NCI-H2107 treated with DMSO at 0.1 percent for 48 hours (cell line): ENCODE data around the gene PLCE1.
"Not testable (repeated sequence)": the region's sequence is repeated elsewhere in the genome, so short reads cannot be mapped to it uniquely, and the experiment has no call there.

Source experiments
- DNase-seq: peaks from one replicate; lab custom pipeline; 2025; ENCODE audit not compliant: unreplicated experiment; lab: John Stamatoyannopoulos, UW

Gene PLCE1

DNA sequence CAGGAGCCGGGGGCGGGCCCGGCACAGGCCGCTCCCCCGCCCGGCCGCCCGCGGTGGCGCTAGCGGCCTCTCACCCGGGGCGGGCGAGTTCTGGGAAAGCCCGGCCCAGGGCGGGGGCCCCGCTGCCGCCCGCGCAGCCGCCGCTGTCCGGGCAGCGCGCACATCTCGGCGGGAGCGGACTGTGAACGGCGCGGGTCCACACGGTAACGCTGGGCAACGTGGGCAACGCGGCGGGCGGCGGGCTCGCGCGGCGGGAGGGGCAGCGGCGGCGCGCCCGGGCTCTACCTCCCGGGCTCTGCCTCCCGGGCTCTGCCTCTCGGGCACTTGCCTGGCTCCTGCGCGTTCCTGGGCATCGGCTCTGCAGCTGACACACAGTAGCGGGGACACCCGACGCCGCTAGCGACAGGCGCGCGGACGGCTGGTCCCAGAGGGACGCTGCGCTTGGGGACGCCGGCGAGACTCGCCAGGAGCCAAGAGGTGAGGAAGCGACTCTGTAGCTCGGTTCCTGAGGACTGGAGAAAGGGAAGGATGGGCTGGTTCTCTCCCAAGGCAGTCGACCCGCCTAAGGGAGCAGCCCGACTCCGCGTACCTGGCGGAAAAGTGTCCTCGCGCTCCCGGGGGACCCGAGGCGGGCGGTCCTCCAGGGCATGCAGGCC, at the start of gene PLCE1:
PLCE1 (plus strand) TSS at position 150 of the 656 bp plus-strand sequence. CDS start 37,116 bp downstream, outside the sequence.
- DNase-seq, result no peak

DNA sequence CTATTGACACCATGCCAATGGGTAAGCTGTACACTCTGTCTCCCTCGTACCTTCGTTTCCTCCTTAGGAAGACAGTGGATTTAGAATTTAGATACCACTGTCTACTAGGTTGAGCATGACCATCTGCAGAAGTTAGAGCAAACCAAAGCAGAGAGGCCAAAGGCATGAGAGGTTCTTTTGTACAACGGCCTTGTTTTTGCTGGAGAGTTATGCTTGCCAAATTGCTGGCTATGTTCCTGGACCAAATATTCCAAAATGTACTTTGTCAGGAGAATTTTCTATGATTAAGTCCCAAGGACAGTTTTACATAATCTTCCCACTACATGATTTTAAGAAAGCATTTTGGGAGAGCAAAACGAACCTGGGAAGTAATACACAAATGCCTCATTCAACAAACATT, 47.9 kb upstream of the PLCE1 start:
- DNase-seq, result no peak

DNA sequence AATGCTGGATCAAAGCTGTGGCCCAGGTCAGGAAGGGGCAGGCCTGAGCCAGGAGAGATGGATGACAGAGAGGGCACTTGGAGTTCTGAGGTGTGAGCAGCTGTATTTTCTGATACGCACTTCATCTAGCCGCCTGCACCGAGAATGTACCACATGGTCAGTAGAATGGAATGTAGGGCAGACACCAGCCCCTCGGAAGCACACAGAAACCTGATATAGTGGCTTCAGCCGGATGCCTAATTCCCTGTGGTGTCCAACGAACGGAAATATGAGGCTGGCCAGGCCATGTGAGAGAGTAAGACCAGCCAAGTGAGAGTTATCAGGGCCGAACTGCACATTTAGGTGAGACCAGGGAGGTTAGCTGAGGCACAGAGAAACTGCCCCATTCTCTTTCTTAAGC, 46.7 kb upstream of the PLCE1 start:
- DNase-seq, result no peak

DNA sequence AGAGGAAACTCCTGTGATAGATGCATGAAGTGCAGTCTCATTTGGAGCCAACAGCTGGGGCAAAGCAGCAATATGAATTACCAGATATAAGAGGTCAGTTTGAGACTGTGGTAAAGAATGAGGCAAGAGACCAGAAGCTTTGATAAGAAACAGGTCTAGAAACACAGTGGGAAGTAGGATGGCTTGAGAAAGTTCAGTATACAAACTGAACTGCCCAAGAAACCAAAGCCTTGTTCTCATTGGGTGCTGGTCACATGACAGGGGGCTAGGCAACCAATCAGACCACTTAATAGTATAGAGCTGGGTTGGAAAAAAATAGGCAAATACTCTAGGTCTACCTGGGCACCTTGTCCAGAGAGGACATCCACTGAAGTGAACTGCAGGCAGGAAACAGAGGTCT, 46.2 kb upstream of the PLCE1 start:
- DNase-seq, result no peak

DNA sequence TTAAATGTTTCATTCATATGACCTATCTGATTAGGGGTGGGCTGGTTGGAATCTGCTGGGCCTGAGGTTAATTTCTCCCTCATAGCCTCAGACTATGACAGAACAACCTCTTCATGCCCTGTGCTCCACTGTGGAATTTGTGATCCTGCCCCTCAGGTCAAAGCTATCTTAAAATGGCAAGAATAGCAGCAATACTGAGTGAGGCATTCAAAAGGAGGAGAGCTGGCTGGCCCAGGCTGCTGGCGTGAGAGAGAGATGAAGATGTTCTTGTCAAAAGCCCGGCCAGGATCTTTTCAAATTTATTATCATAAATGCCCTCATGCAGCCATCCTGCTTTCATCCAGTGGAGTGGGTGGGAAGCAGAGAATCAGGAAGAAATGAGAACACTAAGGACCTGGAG, 41.8 kb upstream of the PLCE1 start:
- DNase-seq, result no peak

DNA sequence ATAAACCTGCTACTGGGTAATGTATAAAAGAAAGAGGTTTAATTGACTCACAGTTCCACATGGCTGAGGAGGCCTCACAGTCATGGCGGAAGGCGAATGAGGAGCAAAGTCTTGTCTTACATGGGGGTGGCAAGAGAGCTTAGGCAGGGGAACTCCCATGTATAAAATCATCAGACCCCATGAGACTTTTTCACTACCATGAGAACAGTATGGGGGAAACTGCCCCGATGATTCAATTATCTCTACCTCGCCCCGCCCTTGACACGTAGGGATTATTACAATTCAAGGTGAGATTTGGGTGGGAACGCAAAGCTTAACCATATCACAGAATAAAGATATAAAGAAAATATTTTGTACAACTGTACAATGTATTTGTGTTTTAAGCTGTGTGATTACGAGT, 39.4 kb upstream of the PLCE1 start:
- no peak for DNase-seq

DNA sequence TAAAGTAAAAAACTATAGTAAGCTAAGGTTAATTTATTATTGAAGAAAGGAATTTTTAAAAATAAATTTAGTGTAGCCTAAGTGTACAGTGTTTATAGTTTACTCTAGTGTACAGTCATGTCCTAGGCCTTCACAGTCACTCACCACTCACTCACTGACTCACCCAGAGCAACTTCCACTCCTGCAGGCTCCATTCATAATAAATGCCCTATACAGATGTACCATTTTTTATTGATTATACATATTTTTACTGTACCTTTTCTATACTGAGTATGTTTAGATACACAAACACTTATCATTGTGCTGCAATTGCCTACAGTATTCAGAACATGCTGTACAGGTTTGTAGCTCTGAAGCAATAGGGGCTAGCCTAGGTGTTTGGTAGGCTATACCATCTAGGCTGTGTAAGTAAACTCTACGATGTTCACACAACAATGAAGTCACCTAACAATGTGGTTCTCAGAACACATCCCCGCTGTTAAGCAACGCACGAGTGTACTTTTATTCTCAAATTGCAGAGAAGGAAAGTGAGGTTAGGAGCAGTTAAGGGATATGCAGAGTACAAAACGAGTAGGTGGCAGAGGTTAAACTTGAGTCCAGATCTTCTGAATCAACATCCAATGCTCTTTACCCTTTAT, 38.9 kb upstream of the PLCE1 start:
- DNase-seq, result no peak

DNA sequence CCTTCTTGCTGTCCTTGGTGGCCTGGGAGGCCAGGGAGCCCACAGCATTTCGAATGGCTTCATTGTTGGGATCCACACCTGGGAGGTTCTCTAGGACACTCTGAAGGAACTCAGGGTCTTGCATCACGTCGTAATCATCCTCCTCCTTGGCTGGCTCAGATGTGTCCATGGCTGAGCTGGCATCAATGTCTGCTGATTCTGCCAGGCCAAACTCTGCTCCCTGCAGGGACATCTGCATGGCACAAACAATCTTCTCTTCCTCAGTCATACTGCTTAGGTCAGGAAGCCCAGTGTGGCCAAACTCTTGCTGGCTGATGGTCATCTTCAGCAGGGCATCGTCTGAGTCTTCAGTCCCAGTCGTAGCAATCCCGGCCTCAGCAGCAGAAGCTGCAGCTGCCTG, 34.9 kb upstream of the PLCE1 start:
- no peak for DNase-seq

DNA sequence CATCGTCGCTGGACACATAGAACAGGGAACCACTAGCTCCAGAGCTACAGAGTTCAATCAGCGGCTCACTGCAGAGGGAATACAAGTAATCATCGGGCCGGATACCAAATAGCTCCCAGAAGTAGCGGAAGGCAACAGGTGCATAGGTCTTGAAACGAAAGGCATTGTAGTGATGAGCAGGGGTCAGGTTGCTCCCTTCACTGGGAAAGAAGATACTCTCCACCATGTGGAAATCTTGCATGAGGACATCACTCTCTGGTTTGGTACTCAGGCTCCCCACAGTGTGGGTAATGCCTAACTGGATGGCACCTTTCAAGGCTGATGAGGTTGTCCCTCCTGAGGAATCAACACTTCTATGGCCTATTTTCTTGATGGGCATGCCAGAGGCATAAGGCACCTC, 32.7 kb upstream of the PLCE1 start:
- DNase-seq, result not testable (repeated sequence)

DNA sequence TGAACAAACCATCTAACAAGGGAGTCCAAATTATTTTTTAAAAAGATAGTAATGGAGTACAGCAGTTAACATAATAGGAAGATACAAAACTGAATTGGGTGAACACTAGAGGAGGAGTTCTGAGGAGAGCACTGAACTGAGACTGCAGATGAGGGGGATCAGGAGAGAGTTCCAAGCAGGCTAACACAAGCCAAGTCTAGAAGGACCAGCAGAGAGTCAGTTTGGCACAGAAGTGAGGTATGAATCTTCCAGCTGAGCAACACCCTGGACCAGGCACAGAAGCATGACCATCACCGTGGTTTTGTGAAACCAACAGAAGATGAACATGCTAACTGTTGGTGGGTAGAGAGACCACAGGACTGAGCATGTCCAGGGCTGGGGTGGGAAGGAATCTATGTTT, 30.8 kb upstream of the PLCE1 start:
- DNase-seq, result no peak

DNA sequence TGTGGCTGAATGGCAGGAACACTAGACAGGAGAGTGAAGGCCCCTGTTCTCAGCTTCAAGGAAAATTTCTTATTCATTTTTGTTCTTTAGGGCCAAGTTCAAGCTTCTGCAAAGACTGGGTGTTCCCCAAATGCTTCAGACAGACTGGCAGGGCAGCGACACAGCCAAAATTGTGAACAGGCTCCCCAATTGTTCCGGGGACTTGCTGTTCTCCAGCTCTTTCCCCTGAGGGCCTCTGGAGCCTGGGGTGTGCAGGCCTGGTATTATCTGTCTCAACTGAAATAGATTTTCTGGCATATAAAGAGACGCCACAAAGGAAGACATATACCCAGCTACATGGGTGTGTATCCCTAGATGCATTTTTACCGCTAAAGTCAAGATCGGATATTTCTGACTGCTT, 30.3 kb upstream of the PLCE1 start:
- no peak for DNase-seq

DNA sequence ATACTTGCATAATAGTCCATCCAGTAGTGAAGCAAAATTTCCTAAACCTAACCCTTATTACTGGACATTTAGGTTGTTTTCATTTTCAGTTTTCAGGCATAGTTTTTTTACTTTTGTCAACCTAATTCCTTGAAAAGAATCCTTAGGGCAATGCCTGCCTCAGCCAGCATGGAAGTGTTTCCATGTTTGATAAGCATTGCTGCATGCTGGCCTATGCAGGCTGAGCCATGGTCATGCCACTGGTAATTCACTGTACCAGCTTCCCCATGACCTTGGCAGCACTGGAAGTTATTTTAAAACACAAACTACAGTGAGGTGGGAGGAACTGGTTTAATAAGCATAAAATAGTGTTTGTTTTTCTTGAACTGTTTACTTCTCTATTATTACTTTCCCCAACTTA, 27.8 kb upstream of the PLCE1 start:
- DNase-seq, result no peak

DNA sequence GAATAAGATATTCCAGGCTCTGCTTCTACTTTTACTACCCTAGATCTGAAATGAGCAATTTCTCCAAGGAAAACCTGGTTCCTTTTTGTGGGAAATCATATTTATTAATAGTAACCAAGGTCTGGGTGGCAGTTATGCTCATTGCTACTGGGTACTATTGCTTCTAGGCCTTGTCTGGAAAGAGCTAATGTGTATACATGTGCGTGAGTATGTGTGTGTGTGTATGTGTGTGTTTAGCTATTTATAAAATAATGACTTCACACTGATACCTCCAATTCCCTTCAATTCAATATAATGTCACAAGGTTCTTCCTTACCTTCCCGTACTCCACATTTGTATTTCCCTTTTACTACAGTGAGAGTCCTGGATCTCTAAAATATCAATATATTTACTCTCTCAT, 26.0 kb upstream of the PLCE1 start:
- DNase-seq, result no peak

DNA sequence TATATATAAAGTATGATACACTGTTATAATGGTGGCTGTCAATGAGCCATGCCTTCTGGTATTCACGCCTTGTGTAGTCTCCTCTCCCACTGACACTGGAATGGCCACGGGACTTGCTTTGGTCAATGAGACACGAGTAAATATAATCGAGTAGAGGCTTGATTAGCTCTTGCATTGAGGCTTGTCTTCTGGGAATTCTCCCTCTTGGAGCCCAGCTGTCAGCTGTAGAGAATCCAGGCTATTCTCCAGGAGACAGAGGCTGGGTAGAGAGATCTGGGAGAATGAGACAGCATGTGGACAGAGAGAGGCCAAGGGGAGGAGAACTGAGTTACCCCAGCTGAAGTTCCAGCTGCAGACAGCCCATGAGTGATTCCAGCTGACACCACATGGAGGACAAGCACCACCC, 25.2 kb upstream of the PLCE1 start:
- DNase-seq, result no peak

DNA sequence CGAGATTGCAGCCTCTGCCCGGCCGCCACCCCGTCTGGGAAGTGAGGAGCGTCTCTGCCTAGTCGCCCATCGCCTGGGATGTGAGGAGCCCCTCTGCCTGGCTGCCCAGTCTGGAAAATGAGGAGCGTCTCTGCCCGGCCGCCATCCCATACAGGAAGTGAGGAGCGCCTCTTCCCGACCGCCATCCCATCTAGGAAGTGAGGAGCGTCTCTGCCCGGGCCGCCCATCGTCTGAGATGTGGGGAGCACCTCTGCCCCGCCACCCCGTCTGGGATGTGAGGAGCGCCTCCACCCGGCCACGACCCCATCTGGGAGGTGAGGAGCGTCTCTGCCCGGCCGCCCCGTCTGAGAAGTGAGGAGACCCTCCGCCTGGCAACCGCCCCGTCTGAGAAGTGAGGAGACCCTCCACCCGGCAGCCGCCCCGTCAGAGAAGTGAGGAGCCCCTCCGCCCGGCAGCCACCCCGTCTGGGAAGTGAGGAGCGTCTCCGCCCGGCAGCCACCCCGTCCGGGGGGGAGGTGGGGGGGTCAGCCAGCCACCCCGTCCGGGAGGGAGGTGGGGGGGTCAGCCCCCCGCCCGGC, 23.2 kb upstream of the PLCE1 start:
- not testable (repeated sequence) for DNase-seq

DNA sequence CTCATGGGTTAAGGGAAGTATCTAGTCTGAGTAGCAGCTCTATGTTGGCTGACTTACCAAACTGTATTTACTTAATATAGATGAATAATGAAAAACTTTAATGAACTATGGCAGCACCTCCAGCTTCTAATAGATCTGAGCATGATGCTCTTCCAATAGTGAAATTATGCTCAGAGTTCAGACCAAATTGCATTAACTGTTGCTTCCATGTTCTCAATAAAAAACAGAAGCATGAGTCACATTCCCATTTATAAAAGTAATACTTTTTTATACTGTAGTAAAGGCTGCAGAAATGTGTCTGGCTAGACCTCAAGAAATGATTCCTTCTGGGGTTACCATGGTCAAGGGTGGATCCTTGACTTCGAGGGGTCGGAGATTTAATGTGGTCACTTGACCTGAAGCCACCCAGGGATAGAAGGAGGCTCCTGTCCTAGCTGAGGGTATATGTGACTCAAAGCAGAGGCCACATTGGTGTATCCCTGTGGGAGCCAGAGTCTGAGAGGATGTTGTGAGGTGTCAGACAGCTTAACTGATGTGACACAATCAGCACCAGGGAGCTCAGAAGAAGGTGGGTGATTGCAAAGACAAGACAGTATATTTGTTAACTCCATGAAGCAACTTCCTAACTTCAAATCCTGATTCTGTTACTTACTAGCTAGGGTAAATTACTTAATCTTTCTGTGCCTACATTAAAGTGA, 19.8 kb upstream of the PLCE1 start:
- no peak for DNase-seq

DNA sequence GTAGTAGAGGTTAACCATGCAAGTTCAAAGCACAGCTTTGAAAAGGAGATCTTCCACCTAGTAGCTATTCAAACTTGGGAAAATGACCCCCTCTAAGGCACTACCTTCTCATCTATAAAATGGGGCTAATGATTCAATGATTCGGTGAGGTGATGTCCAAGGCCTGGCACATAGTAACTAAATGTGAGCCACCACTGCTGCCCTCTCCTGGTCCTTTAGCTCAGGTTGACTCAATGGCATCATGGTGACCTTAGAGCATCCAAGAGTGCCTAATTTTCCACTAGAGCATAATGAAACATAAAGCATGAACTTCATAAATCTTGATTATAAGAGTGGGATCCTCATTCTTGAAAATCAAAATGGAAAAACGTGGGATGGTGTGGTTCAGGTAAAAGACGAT, 16.3 kb upstream of the PLCE1 start:
- DNase-seq, result no peak

DNA sequence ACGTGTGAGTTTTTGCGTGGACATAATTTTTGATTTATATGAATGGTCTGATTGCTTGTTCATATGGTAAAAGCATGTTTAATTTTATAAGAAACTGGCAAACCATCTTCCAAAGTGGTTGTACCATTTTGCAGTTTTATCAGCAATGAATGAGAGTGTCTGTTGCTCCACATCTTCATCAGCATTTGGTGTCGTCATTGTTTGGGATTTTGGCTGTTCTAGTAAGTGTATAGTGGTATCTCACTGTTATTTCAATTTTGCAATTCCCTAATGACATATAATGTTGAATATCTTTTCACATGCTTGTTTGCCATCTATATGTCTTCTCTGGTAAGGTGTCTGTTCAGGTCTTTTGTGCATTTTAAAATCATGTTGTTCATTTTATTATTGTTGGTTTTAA, 13.2 kb upstream of the PLCE1 start:
- no peak for DNase-seq

DNA sequence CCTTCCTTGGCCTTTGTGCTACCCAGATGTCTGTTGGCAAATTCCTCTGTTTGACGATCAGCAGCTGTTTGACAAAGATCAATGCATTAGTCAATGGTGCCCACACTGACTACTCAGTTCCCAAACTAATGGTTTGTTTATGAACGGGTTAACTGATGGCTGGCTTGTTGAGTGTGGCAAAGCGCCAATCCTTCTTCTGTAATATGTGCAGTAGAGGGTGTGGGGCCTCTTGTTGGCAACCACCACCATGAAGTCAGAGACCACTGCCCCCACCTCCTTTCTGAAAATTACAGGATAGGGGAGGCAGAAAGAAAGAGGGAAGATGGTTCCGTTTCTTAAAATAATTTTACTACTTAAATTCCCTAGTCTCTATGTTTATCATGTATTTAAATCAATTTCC, 2.6 kb upstream of the PLCE1 start:
- DNase-seq, result no peak

DNA sequence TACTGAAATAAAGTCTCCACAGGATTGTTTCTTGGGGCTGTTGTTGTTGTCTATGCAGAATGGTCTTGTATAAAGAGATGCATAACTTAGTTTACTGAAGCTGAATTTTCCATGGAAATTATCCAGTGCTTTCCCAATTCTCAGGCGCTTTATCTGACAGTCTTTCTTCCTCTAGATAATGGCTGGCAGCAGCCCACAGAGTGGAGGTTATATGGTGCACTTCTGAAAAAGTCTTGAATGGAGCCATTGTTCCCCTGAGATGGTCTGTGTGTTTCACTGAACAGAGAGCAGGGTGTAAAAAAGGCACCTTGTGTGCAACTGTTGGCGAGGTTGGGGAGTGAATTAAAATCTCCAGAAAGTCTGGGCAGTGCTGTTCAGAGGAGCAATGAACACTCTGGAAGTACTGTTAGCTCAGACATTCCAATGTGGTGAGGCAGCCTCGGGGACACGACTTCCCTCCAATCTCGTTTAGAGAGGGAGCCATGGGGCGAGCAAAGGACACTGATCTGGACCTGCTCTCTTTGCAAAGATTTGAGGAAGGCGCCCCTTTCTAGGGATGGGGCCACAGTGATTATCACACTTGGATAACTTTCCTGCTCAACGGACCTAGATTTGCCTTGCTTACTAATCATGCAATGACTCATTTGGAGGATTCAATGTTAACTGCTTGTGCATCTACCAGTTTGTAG, 2.0 kb upstream of the PLCE1 start:
- DNase-seq, result no peak

DNA sequence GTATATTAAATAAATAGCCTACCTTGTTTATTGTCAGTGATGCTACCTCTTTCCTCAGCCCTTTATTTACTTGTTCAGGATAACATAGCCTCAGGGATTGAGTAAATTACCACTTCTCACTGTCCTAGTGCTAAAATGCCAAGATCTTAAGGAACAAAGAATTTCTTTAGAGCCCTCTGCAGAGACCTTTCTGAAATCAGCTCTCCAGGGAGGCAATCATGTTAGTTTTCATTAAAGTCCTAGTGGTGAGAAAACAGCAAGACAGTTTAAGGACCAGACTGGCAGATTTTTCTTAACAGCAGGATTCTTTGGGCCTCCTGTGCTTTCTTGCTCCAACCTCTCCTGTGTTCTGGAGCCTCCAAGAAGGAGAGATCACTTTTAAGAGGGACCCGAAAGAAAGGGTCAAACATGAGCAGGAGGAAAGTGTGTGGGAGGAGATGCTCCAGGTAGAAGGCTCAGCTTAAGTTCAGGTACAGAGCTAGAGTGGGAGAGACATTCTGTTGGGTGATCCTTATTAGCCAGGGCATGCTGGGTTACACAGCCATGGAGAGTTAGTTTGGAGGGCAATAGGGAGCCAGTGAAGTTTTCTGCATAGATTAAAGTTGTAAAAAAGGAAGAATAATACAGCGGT, 1.2 kb upstream of the PLCE1 start:
- DNase-seq, result no peak
